GM12873 (cell line): ENCODE measurements around the gene SMIM33.

Experiments
- TF ChIP-seq, protein P1 (sequence below): IDR thresholded peaks from 2 replicates; pipeline ENCODE4 v1.5.1; 2012; ENCODE audit warnings: low read depth, mild to moderate bottlenecking, moderate library complexity, low read length, control low read depth; ENCODE audit not compliant: insufficient read depth; ENCODE audit errors: missing control alignments

The SMIM33 gene

DNA sequence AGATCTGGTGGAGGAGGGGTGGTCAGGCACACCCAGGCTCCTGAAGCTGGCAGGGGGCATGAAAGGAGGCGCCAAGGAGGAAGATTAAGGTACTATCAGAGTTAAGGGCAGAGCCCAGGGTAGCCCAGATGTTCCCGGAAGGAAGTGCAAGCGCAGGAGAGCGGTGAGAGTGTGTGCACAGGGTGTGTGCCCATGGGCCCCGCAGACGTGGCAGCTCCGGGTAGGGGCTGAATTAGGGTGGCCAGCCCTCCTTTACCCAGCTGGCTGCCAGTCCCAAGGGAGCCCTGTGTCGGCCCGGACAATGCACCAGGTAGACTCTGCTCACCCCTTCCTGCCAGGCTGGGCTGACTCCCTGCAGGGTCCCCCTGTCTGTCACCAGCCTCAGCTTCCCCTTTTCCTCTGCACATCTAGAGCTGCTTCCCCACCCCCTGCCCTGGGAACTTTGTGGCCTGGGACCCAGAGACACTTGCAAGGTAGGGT lies at the start of gene SMIM33:
TSS of gene SMIM33 (plus strand) at position 184 of the 480 bp plus-strand sequence. CDS start at position 302, 118 bp downstream.
- TF ChIP-seq, protein P1, sequence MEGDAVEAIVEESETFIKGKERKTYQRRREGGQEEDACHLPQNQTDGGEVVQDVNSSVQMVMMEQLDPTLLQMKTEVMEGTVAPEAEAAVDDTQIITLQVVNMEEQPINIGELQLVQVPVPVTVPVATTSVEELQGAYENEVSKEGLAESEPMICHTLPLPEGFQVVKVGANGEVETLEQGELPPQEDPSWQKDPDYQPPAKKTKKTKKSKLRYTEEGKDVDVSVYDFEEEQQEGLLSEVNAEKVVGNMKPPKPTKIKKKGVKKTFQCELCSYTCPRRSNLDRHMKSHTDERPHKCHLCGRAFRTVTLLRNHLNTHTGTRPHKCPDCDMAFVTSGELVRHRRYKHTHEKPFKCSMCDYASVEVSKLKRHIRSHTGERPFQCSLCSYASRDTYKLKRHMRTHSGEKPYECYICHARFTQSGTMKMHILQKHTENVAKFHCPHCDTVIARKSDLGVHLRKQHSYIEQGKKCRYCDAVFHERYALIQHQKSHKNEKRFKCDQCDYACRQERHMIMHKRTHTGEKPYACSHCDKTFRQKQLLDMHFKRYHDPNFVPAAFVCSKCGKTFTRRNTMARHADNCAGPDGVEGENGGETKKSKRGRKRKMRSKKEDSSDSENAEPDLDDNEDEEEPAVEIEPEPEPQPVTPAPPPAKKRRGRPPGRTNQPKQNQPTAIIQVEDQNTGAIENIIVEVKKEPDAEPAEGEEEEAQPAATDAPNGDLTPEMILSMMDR: no peak

DNA sequence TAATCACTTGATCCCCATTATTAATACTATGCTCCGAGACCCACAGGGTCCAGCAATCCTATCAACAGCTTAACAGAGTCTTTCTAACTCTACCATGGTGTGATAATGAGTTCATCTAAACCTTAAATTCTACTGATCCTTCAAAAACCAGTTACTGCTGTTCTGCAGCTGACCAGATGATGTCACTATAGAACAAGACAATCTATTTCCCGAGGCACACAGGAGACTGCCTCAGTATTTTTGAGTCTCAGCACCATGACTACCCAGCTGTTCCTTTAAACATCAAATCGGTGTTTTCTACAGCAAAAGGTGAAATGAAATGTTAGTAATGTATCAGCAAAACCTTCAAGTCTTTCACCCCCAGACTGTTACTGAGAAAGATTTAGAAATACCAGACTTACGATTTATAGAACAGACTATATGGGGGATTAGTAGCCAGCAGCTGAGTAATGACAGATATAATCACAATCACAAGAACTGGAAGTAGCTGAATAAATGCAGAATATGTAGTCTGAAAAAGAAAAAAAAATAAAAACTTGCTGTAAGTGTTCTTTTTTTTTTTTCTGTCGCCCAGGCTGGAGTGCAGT lies 48.4 kb upstream of the SMIM33 start:
- TF ChIP-seq, protein P1: peak; percentile 82

DNA sequence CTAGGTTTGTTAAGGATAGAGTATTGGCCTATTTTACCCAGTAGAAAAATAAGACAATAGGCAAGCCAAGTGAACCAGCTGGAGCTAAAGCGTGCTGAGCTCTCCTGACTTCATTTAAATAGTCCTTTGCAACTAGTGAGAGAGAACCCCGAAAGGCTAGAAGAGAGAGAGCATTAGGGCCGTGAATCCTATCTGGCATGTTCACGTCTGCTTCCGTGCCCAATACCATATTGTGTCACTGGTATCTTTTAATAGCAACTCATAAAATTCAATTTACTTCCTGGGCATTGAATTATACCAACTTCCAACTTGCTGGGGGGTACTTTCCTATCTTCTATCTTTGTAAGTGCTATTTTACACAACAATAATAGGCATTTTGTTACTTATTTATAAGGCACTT lies 45.3 kb upstream of the SMIM33 start:
- TF ChIP-seq, protein P1: no peak

DNA sequence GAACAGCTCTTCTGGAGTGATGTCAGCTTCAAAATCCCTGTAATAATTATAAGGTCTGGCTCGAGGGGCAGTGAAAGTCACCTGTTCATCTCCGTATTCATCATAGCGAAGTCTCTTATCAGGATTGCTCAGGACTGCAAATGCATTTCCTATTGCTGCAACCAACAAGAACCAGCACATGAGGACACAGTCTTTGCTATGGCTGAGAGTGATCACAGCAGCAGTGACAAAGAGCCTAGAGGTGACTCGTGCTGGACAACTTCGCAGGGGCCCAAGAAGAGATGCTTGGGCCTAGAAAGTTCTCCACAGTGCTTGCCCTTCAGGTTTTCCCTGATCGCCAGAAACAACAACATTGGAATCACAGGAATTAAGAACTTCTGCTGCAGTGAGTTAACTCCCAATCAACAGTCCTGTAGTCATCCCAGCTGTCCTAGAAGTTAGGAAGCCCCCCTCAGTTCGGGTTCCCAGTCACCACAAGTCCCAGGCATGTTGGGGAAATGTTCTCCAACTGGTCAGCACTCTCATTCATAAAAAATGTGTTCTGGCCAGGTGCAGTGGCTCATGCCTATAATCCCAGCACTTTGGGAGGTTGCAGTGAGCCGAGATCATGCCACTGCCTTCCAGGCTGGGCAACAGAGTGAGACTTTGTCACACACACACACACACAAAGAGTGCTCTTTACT lies 44.5 kb upstream of the SMIM33 start:
- TF ChIP-seq, protein P1: no peak

DNA sequence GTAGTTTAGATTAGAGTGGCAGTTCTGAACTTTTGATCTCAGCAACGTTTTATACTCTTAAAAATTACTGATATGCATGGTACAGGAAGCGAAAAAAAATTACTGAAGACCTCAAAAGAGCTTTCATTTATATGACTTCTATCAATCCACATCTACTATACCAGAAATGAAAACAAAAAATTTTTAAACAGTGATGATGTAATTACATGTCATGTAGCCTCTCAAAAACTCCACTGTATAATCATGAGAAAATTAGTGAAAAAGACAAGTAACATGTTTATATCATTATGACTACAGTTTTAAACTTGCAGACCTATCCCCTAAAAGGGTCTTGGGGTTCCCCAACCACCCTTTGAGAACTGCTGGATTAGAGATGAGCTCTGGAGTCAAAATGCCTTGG lies 40.8 kb upstream of the SMIM33 start:
- TF ChIP-seq, protein P1: no peak

DNA sequence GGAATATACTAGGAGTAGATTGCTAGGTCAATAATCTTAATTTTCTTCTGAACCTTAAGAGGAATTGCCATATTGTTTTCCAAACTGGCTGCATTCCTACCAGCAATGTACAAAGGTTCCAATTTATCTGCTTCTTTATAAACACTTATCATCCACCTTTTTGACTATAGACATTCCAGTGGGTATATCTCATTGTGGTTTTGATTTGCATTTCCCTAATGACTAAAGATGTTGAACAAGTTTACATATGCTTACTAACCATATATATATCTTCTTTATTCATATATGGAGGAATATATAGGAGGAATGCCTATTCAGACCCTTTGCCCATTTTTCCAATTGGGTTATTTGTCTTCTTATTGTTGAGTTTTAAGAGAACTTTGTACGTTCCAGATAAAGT lies 39.1 kb upstream of the SMIM33 start:
- TF ChIP-seq, protein P1: no peak

DNA sequence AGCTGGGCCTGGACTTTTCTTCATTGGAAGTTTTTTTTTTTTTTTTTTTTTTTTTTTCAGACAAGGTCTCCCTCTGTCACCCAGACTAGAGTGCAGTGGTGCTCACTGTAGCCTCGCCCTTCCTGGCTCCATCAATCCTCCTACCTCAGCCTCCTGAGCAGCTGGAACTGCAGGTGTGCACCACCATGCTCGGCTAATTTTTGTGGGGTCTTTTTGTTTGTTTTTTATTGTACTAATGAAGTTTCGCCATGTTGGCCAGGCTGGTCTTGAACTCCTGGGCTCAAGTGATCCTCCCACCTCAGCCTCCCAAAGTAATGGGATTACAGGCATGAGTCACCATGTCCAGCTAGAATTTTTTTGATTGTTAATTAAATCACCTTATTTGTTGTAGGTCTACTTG lies 35.1 kb upstream of the SMIM33 start:
- TF ChIP-seq, protein P1: no peak
